ENCODE measurements around the gene EIF1. TPM values are rescaled to one million over a fixed set of nuclear protein-coding genes. Genes with fewer than 3 reads are reported as not detected.
A peak's percentile ranks its signal among the peaks of the same experiment; 100 is the strongest.
"Not testable (repeated sequence)": the region's sequence is repeated elsewhere in the genome, so short reads cannot be mapped to it uniquely, and the experiment has no call there.

The EIF1 gene
- total RNA-seq, 1 donor from 2014 or later = 146 TPM

DNA sequence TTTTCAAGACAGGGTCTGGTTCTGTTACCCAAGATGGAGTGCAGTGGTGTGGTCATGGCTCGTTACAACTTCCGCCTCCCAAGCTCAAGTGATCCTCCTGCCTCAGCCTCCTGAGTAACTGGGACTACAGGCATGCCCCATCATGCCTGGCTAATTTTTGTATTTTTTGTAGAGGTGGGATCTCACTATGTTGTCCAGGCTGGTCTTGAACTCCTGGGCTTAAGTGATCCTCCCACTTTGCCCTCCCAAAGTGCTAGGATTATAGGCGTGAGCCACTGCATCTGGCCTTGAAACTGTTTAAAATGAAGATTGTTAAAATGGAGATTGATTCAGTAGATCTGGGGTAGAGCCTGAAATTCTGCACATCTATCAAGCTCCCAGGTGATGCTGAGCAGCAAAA lies 12.2 kb downstream of the EIF1 start:
- DNase-seq (ENCODE audit: low spot score) = not testable (repeated sequence)

- DNase-seq (ENCODE audit: low spot score) = no peak
These were observed 14.0 kb downstream of the EIF1 start for GRCh38 chr17:41702712-41703111.

DNA sequence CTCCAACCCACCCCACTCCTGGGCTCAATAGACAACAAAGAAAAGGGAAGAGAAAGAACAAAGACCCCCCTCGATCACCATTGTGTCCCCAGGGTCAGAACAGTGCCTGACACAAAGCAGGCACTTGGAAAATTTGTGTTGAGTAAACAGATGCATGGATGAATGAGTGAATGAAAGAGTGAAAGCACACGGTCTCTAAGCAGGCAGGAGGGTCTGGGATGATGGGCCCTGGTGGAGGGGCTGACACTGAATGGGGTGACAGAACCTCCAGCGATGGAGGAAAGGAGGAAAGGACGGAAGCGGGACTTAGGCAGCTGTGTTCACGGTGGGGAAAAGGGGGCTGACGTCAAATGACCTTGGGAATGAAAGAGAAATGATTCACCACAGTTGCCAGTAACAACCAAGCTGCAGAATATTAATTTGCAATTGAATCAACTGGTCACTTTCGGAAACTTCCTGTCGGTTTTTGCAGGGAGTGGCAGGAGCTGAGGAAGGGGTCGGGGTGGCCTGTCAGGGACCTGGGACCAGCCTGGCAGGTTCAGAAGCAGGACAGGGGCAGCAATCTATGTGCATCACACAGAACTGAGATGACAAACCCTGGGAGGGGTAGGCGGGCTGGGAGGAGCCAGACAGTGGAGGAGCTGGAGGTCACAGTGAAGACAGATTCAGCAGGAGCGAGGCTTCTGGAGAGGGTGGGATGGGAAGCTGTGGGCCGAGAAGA lies 16.7 kb downstream of the EIF1 start:
- DNase-seq (ENCODE audit: low spot score) = no peak

GRCh38 chr17:41707803-41708669 lies 19.4 kb downstream of the EIF1 start:
- DNase-seq (ENCODE audit: low spot score) = no peak

DNA sequence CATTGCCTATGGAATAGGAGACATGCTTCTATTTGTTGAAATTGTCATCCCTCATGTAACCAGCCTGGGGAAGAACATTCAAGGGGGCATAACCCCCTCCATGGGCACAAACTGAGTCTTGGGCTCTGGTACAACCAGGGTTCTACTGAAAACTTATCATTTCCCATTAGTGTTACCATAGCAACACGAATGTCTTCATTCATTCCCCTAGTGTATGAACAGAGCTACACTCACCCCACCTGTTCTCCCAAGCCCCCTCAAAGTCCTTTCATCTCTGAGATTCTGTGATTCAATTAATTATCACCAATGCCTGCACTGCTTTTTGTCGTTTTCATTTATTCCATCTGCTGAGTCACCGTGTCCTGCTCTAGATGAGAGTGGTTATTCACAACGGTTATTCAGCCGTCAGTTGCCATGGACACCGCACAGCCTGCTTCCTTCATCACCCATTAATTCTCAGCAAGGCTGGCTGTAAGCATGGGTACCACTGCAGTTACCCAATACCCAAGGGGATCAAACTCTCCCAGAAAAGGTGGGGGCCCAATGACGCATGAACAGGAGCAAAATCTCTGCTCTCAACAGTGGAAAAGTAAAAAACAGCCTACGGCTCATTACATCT lies 21.9 kb downstream of the EIF1 start:
- no peak for DNase-seq (ENCODE audit: low spot score)

- no peak for DNase-seq (ENCODE audit: low spot score)
These were observed 23.1 kb downstream of the EIF1 start, which contains the start of gene GAST for GRCh38 chr17:41711669-41712400. Gene GAST (plus strand): TSS chr17:41712331. CDS start chr17:41715437, 3,106 bp downstream.

DNA sequence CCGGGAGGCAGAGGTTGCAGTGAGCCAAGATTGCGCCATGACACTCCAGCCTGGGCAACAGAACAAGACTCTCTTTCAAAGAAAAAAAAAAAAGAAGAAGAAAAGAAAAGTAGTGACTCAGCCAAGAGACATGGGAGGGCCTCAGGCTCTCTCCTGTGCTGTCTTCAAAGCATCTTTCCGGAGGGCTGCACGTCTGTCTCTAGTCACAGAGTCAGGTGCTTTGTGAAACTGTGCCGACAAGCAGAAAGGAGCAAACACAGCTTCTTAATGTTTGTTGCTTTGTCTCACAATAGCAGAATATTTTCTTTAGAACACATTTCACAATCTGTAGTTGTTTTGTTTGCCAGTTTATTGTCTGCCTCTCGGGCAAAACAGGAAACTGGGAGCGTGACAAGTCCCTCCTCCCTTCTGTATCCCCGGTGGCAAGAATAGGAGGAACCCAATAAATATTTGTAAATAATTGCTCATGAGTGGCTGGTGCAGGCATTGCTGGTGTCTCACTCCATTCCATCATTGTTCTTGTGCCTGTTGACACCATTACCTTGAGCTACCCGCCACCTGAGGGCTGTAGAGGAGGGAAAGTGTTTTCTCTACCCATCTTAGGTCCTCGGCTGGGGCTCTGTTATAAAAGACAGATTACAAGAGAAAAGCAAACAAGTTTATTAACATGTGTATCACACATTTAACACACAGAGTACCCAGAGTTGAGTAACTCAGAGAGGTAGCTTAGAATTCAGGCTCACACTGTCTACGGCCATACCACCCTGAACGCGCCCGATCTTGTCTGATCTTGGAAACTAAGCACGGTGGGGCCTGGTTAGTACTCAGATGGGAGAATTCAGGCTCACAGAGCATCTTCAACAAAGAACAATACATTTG lies 29.0 kb downstream of the EIF1 start:
- DNase-seq (ENCODE audit: low spot score) = peak; percentile 62

DNA sequence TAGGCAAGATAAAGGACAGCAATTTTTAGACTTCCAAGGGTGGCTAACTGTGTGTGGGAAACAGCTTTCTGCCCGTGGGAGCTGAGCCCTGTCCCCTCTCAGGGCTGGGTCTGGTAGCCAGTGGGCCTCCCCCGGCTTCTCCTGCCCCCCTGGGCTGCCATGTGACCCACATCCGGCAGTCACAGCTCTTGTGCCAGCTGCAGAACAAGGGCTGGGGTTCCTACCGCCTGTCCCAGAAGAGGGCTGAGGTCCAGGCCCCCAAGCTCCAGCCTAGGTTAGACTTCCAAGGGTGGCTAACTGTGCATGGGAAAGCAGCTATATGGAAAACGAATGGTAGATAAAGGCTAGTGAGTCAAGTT lies 29.6 kb downstream of the EIF1 start:
- no peak for DNase-seq (ENCODE audit: low spot score)

GRCh38 chr17:41722231-41722630 lies 33.5 kb downstream of the EIF1 start:
- no peak for DNase-seq (ENCODE audit: low spot score)

DNA sequence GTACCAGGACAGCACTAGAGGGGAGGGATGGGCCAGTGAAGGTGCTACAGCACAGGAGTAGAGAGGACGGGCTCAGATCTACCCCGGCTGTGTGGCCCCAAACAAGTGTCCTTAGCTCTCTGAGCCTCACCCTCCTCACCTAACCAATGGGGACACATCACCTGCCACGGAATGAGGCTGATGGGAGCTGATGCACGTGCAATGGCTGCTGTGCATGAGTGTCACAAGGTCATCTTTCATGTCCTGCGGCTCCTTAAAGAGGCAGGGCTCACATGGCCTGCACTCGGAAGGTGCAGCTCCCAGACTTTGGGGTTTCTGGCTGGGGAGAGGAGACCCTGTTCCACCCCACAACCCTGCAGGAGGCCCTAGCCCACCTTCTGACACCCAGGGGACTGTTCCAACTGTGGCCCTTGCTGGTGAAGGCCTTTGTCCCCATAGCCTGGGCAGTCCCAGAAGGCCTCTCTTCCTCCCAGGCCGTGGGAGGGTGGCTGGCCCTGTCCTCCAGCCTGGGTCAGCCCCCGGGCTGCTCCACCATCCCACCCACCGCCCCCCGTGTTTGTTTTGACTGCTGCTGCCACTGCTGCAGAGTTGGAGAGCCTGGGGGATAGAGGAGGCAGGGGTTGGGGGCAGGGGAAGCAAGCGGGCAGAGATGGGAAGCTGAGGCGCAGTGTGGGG lies 35.3 kb downstream of the EIF1 start:
- no peak for DNase-seq (ENCODE audit: low spot score)

DNA sequence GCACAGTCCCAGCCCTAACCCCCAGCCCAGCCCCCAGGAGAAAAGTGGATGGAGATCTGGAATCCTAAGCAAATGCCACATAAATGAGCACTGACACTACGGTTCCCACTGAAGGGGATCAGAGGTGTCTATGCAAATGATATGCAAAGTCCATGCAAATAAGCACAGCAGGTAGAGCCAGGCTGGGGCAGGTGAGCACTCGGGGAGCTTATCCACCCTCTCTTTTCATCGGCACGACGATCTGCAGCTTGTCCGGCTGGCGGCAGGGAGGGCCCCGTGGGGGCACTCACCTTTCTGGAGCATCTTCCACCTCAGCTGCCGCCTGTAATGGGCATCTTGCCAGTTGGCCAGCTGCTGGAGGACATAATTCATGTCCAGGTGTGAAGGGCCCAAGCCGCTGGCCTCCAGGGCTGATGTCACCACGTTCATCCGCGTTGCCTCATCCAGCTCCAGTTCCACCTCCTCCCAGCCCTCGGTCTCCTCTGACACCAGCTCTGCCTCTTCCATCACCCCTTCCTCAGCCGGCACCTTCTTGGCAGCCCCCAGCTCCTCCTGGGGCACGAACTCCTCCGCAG lies 35.9 kb downstream of the EIF1 start:
- DNase-seq (ENCODE audit: low spot score) = no peak

- no peak for DNase-seq (ENCODE audit: low spot score)
These were observed 36.4 kb downstream of the EIF1 start for GRCh38 chr17:41725134-41725533.

GRCh38 chr17:41728056-41728455 lies 39.4 kb downstream of the EIF1 start:
- DNase-seq (ENCODE audit: low spot score) = no peak

GRCh38 chr17:41730479-41730878 lies 41.8 kb downstream of the EIF1 start:
- no peak for DNase-seq (ENCODE audit: low spot score)

GRCh38 chr17:41731836-41732235 lies 43.2 kb downstream of the EIF1 start:
- DNase-seq (ENCODE audit: low spot score) = no peak

GRCh38 chr17:41733348-41734138 lies 44.9 kb downstream of the EIF1 start:
- no peak for DNase-seq (ENCODE audit: low spot score)

DNA sequence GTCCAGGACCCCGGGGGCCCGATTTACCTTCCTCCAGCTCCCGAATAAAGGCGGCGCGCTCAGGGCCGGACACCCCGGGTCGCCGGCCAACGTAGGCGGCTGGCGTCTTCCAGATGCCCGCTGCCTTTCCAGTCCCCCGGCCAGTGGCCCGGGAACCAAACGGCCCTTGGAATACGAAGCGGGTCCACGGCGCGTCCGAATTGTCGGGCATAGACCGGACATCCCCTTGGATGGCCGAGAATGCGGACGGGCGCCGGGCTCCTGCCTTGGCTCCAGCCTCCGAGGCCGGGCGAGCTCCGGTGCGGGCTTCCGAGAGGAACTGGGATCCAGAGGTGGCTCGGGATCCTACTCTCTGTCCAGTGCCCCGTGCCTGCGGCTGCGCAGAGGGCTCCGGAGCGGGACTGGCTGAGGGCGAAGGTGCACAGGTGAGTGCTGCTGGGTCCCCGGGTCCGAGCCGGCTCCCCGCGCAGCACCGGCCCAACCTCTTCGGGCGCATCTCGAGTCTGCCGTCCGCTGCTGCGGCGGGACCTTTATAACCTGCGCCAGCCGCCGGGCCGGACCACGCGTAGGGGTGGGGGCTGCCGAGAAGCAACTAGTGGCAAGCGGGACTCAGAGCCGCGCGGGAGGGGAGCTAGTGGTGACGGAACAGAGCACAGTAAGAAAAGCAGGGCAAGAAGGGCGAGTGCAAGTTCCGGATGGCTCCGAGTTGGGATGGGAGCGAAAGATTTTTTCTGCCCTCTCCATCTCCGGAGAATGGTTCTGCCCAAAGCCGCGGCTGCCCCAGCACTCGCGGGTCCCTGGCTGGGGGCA lies 45.7 kb downstream of the EIF1 start, which contains the start of gene HAP1:
HAP1 (minus strand) TSS at position 505 of the 810 bp plus-strand sequence; CDS start at position 496, 9 bp downstream.
- DNase-seq (ENCODE audit: low spot score) = peak; percentile 9

GRCh38 chr17:41734949-41735313 lies 46.2 kb downstream of the EIF1 start:
- DNase-seq (ENCODE audit: low spot score) = no peak
